Measurements from ENCODE around the gene PPP1CB. TPM values are rescaled to one million over a fixed set of nuclear protein-coding genes. Genes with fewer than 3 reads are reported as not detected.
"Not testable (repeated sequence)": the region's sequence is repeated elsewhere in the genome, so short reads cannot be mapped to it uniquely, and the experiment has no call there.

Gene PPP1CB
- total RNA-seq, 1 donor from 2014 or later, result 135 TPM

GRCh38 chr2:28782423-28782822 lies 30.8 kb downstream of the PPP1CB start:
- H3K27ac Mint-ChIP-seq, result no peak overlapping the region
- CTCF ChIA-PET, result no interaction called here

GRCh38 chr2:28784570-28784969 lies 32.9 kb downstream of the PPP1CB start:
- CTCF ChIA-PET, result interaction anchor here (1.4 kb wide), 1 partner anchor 190 kb away, joined by 5 read pairs; no protein-coding TSS in a partner anchor
- POLR2A ChIA-PET; H3K27me3 Mint-ChIP-seq; H3K4me1 Mint-ChIP-seq; H3K9me3 Mint-ChIP-seq; H3K4me3 Mint-ChIP-seq; H3K27ac Mint-ChIP-seq; DNase-seq; intact Hi-C loops (cut with micrococcal nuclease); ATAC-seq (ENCODE audit: low read depth): not testable (repeated sequence)
- peaks cover 72% of the 10 kb centered on the region for H3K36me3 Mint-ChIP-seq (ENCODE audit: low read depth)

More at GRCh38 chr2:28782423-28782822, 30.8 kb downstream of the PPP1CB start:
- Mint-ChIP-seq H3K27me3 (no peaks in the 10 kb centered on the region), H3K36me3 (ENCODE audit: low read depth) (peaks cover 70% of the 10 kb centered on the region), H3K4me3 (no peak overlapping the region), H3K4me1 (peaks cover 4% of the 10 kb centered on the region), H3K9me3 (no peaks in the 10 kb centered on the region)
- DNase-seq, result no peak
- no peak for ATAC-seq (ENCODE audit: low read depth)
- intact Hi-C loops (cut with micrococcal nuclease), result no loop called here
- no peak for TF ChIP-seq CTCF (IDR thresholded peaks at IDR 0.05)
- POLR2A ChIA-PET, result no interaction called here

GRCh38 chr2:28796620-28797019 lies 45.0 kb downstream of the PPP1CB start:
- intact Hi-C loops (cut with micrococcal nuclease), result no loop called here
- no peak for DNase-seq
- Mint-ChIP-seq H3K27ac (no peak overlapping the region), H3K27me3 (no peaks in the 10 kb centered on the region), H3K4me1 (no peaks in the 10 kb centered on the region), H3K36me3 (ENCODE audit: low read depth) (peaks cover 80% of the 10 kb centered on the region), H3K4me3 (no peak overlapping the region), H3K9me3 (no peaks in the 10 kb centered on the region)
- POLR2A ChIA-PET, result no interaction called here
- no peak for TF ChIP-seq CTCF (IDR thresholded peaks at IDR 0.05)
- CTCF ChIA-PET, result no interaction called here
- no peak for ATAC-seq (ENCODE audit: low read depth)

GRCh38 chr2:28801726-28802125 lies 50.1 kb downstream of the PPP1CB start:
- intact Hi-C loops (cut with micrococcal nuclease), result no loop called here
- no peaks in the 10 kb centered on the region for H3K27me3 Mint-ChIP-seq

GRCh38 chr2:28802975-28803429 lies 51.4 kb downstream of the PPP1CB start:
- CTCF ChIA-PET, result interaction anchor here (1.0 kb wide), 1 partner anchor 209 kb away, joined by 3 read pairs; no protein-coding TSS in a partner anchor
- H3K4me3 Mint-ChIP-seq, result no peak overlapping the region
- peaks cover 58% of the 10 kb centered on the region for H3K36me3 Mint-ChIP-seq (ENCODE audit: low read depth)
- no peak for TF ChIP-seq CTCF (IDR thresholded peaks at IDR 0.05)
- H3K27me3 Mint-ChIP-seq, result no peaks in the 10 kb centered on the region
- ATAC-seq (ENCODE audit: low read depth), result no peak
- H3K4me1 Mint-ChIP-seq, result no peaks in the 10 kb centered on the region
- H3K9me3 Mint-ChIP-seq, result no peaks in the 10 kb centered on the region
- intact Hi-C loops (cut with micrococcal nuclease), result no loop called here
- no peak overlapping the region for H3K27ac Mint-ChIP-seq
- POLR2A ChIA-PET, result no interaction called here
- DNase-seq, result no peak

More at GRCh38 chr2:28801726-28802125, 50.1 kb downstream of the PPP1CB start:
- Mint-ChIP-seq H3K9me3 (no peaks in the 10 kb centered on the region), H3K4me3 (no peak overlapping the region), H3K27ac (no peak overlapping the region), H3K4me1 (no peaks in the 10 kb centered on the region), H3K36me3 (ENCODE audit: low read depth) (peaks cover 70% of the 10 kb centered on the region)
- no peak for DNase-seq
- no peak for ATAC-seq (ENCODE audit: low read depth)
- no peak for TF ChIP-seq CTCF (IDR thresholded peaks at IDR 0.05)
- ChIA-PET CTCF (interaction anchor here (1.0 kb wide), 1 partner anchor 208 kb away, joined by 3 read pairs; no protein-coding TSS in a partner anchor), POLR2A (no interaction called here)

All from activated B cell treated with CpG ODN at 0.5 μM for 24 hours (primary cell).